HG03521 (cell line): ENCODE results near the gene VIPR2.
"Not testable (repeated sequence)": the region's sequence is repeated elsewhere in the genome, so short reads cannot be mapped to it uniquely, and the experiment has no call there.

Experiments used
- ATAC-seq: cut with Tn5 transposase; IDR thresholded peaks from one replicate; pipeline ENCODE4 v1.9.1; 2021; ENCODE audit warnings: mild to moderate bottlenecking, moderate library complexity; ENCODE audit not compliant: unreplicated experiment

The VIPR2 gene

GRCh38 chr7:159094023-159094740 lies 50.5 kb downstream of the VIPR2 start:
- no peak for ATAC-seq

GRCh38 chr7:159093351-159093971 lies 51.2 kb downstream of the VIPR2 start:
- no peak for ATAC-seq

- no peak for ATAC-seq
Observed at GRCh38 chr7:159092701-159093121, 52.0 kb downstream of the VIPR2 start.

- no peak for ATAC-seq
Observed at GRCh38 chr7:159091480-159092475, 52.9 kb downstream of the VIPR2 start.

GRCh38 chr7:159091041-159091440 lies 53.6 kb downstream of the VIPR2 start:
- ATAC-seq = no peak

- ATAC-seq = no peak
Observed at GRCh38 chr7:159088016-159088865, 56.4 kb downstream of the VIPR2 start.

- ATAC-seq = no peak
Observed at GRCh38 chr7:159086301-159086925, 58.3 kb downstream of the VIPR2 start.

GRCh38 chr7:159084069-159084801 lies 60.4 kb downstream of the VIPR2 start:
- ATAC-seq = no peak

- no peak for ATAC-seq
Observed at GRCh38 chr7:159083698-159084068, 61.0 kb downstream of the VIPR2 start.

GRCh38 chr7:159083001-159083697 lies 61.5 kb downstream of the VIPR2 start:
- ATAC-seq = no peak

- not testable (repeated sequence) for ATAC-seq
Observed at GRCh38 chr7:159082075-159082474, 62.6 kb downstream of the VIPR2 start.

GRCh38 chr7:159078911-159079270 lies 65.8 kb downstream of the VIPR2 start:
- no peak for ATAC-seq

- ATAC-seq = no peak
Observed at GRCh38 chr7:159078193-159078910, 66.3 kb downstream of the VIPR2 start.

GRCh38 chr7:159076333-159076732 lies 68.3 kb downstream of the VIPR2 start:
- ATAC-seq = no peak

GRCh38 chr7:159075563-159076238 lies 69.0 kb downstream of the VIPR2 start:
- ATAC-seq = no peak

GRCh38 chr7:159071260-159071659 lies 73.4 kb downstream of the VIPR2 start:
- no peak for ATAC-seq

- ATAC-seq = no peak
Observed at GRCh38 chr7:159070431-159071148, 74.1 kb downstream of the VIPR2 start.
